Esophagus squamous epithelium (tissue), 4 donors: ENCODE data around the gene P2RX4.

Experiments
- CTCF ChIP-seq, 6 experiments: fragments of 450-650 bp in 4 of 6; fragments of 200-600 bp in 2 of 6; sonication (generic) in 2 of 6; IDR thresholded peaks; one replicate each; pipeline ENCODE4 v1.5.1; 2016 to 2019; ENCODE audit warnings: antibody characterized with exemption in 6 of 6, mild to moderate bottlenecking in 4 of 6, moderate library complexity in 4 of 6
- POLR2A ChIP-seq, 4 donors: fragments of 450-650 bp; IDR thresholded peaks; one replicate each; pipeline ENCODE4 v1.6.1; 2017; ENCODE audit warnings: antibody characterized with exemption in 4 of 4, mild to moderate bottlenecking in 4 of 4, moderate library complexity in 3 of 4

- TF ChIP-seq CTCF (IDR thresholded peaks at IDR 0.05) (no peak), POLR2A (IDR thresholded peaks at IDR 0.05) (no peak)
These were observed 24.7 kb upstream of the P2RX4 start for GRCh38 chr12:121184984-121185889.
